NCI-H2171 (cell line): ENCODE measurements around the gene CAMSAP2.

Source experiments
- DNase-seq: peaks from one replicate; lab custom pipeline; 2025; lab: John Stamatoyannopoulos, UW

The CAMSAP2 gene

GRCh38 chr1:200838676-200839445 lies 100.2 kb downstream of the CAMSAP2 start:
- DNase-seq: no peak

GRCh38 chr1:200845360-200845759 lies 106.7 kb downstream of the CAMSAP2 start:
- no peak for DNase-seq

- no peak for DNase-seq
These were observed 107.7 kb downstream of the CAMSAP2 start for GRCh38 chr1:200846398-200846797.

- no peak for DNase-seq
These were observed 110.7 kb downstream of the CAMSAP2 start for GRCh38 chr1:200849430-200849829.

- DNase-seq: no peak
These were observed 111.9 kb downstream of the CAMSAP2 start for GRCh38 chr1:200850554-200850953.

GRCh38 chr1:200856716-200857357 lies 118.1 kb downstream of the CAMSAP2 start:
- no peak for DNase-seq

- no peak for DNase-seq
These were observed 119.1 kb downstream of the CAMSAP2 start for GRCh38 chr1:200857804-200858203.

- no peak for DNase-seq
These were observed 123.4 kb downstream of the CAMSAP2 start for GRCh38 chr1:200861937-200862647.

GRCh38 chr1:200862713-200863415 lies 124.2 kb downstream of the CAMSAP2 start:
- peak; percentile 43 for DNase-seq

GRCh38 chr1:200866116-200866515 lies 127.4 kb downstream of the CAMSAP2 start:
- no peak for DNase-seq

GRCh38 chr1:200866521-200866920 lies 127.8 kb downstream of the CAMSAP2 start:
- no peak for DNase-seq

GRCh38 chr1:200867018-200867811 lies 128.5 kb downstream of the CAMSAP2 start:
- peak; percentile 38 for DNase-seq

GRCh38 chr1:200869376-200869752 lies 130.7 kb downstream of the CAMSAP2 start:
- DNase-seq: no peak

GRCh38 chr1:200869753-200870391 lies 131.2 kb downstream of the CAMSAP2 start:
- DNase-seq: no peak

GRCh38 chr1:200872446-200873115 lies 133.9 kb downstream of the CAMSAP2 start, which contains the start of gene GPR25:
Gene GPR25, plus strand, starts transcription at chr1:200872981. Its CDS starts 57 bp downstream, at chr1:200873038.
- DNase-seq: no peak

GRCh38 chr1:200873116-200873670 lies 134.5 kb downstream of the CAMSAP2 start:
- no peak for DNase-seq

GRCh38 chr1:200873671-200874397 lies 135.1 kb downstream of the CAMSAP2 start:
- DNase-seq: no peak

GRCh38 chr1:200874694-200875093 lies 136.0 kb downstream of the CAMSAP2 start:
- DNase-seq: no peak

- DNase-seq: no peak
These were observed 136.7 kb downstream of the CAMSAP2 start for GRCh38 chr1:200875416-200875815.
